Cardiac muscle cell (in vitro differentiated cells and primary cell): ENCODE measurements around the gene MFSD12. TPM values are rescaled to one million over a fixed set of nuclear protein-coding genes. Genes with fewer than 3 reads are reported as not detected.

Experiments used
- DNase-seq, 2 donors: peaks; one replicate each; pipeline versions ENCODE4 v3.0.0 to v3.0.0-alpha.2; 2010 to 2017; ENCODE audit warnings: low read depth in 1 of 2, low spot score in 1 of 2
- H3K27ac ChIP-seq: fragments of 200-600 bp; sonication (generic); 2 replicates; pipeline ENCODE4 v1.5.1; 2016
- H3K27me3 ChIP-seq: fragments of 200-600 bp; sonication (generic); 2 replicates; pipeline ENCODE4 v1.6.0; 2016; ENCODE audit warnings: control low read depth
- H3K36me3 ChIP-seq: fragments of 200-600 bp; sonication (generic); 2 replicates; pipeline ENCODE4 v1.5.1; 2016; ENCODE audit warnings: control low read depth
- H3K4me1 ChIP-seq: fragments of 200-600 bp; sonication (generic); 2 replicates; pipeline ENCODE4 v1.8.1; 2017; ENCODE audit warnings: low read depth, mild to moderate bottlenecking, mixed run types
- H3K4me3 ChIP-seq: fragments of 200-600 bp; sonication (generic); 2 replicates; pipeline ENCODE4 v1.5.1; 2016; ENCODE audit warnings: mild to moderate bottlenecking
- H3K9me3 ChIP-seq: fragments of 200-600 bp; sonication (generic); 2 replicates; pipeline ENCODE4 v1.5.1; 2017; ENCODE audit warnings: low read depth, mild to moderate bottlenecking, control low read depth
- polyA plus RNA-seq: library from polyadenylated mRNA; unstranded; fragments of >200 nt; fragmentation: Nextera tagmentation; extraction: Ambion mirVana; gene quantifications from 2 replicates; pipeline ENCODE4 v1.2.1, GENCODE V29; 2016
- total RNA-seq: library from RNA; depleted of rRNA; stranded (reverse); fragments of >200 nt; gene quantifications from 2 replicates; pipeline ENCODE4 v1.2.3, GENCODE V29; 2016
- TF ChIP-seq, protein P1 (sequence below): IDR thresholded peaks from 2 replicates; pipeline ENCODE4 v1.5.1; 2012; ENCODE audit warnings: low read depth, mild to moderate bottlenecking, low read length

Gene MFSD12
- total and polyA plus RNA-seq, 2 experiments from 2014 or later: 71.8 to 89.0 TPM

- Histone ChIP-seq H3K4me3 (no peak overlapping the region), H3K4me1 (peaks cover 3% of the 10 kb centered on the region), H3K36me3 (no peaks in the 10 kb centered on the region), H3K9me3 (no peaks in the 10 kb centered on the region), H3K27me3 (no peaks in the 10 kb centered on the region), H3K27ac (no peak overlapping the region)
- TF ChIP-seq, protein P1, sequence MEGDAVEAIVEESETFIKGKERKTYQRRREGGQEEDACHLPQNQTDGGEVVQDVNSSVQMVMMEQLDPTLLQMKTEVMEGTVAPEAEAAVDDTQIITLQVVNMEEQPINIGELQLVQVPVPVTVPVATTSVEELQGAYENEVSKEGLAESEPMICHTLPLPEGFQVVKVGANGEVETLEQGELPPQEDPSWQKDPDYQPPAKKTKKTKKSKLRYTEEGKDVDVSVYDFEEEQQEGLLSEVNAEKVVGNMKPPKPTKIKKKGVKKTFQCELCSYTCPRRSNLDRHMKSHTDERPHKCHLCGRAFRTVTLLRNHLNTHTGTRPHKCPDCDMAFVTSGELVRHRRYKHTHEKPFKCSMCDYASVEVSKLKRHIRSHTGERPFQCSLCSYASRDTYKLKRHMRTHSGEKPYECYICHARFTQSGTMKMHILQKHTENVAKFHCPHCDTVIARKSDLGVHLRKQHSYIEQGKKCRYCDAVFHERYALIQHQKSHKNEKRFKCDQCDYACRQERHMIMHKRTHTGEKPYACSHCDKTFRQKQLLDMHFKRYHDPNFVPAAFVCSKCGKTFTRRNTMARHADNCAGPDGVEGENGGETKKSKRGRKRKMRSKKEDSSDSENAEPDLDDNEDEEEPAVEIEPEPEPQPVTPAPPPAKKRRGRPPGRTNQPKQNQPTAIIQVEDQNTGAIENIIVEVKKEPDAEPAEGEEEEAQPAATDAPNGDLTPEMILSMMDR: peak; percentile 29
- DNase-seq: peak in 1 of 2 donors; percentile 44
These were observed 17.9 kb upstream of the MFSD12 start for GRCh38 chr19:3575260-3575741.

GRCh38 chr19:3573858-3574637, 16.7 kb upstream of the MFSD12 start:
- TF ChIP-seq, protein P1: no peak
- H3K4me3 ChIP-seq: peak overlapping the region; percentile 87
- peak; percentile 95 to 96 for DNase-seq

GRCh38 chr19:3573162-3573857, 15.9 kb upstream of the MFSD12 start:
- Histone ChIP-seq H3K36me3 (no peaks in the 10 kb centered on the region), H3K9me3 (no peaks in the 10 kb centered on the region), H3K27ac (no peak overlapping the region), H3K4me1 (peaks cover 3% of the 10 kb centered on the region), H3K27me3 (no peaks in the 10 kb centered on the region), H3K4me3 (peak overlapping the region; percentile 87)
- peak in 1 of 2 donors; percentile 46 for DNase-seq
- TF ChIP-seq, protein P1: no peak

More at GRCh38 chr19:3573858-3574637, 16.7 kb upstream of the MFSD12 start:
- H3K36me3 ChIP-seq: no peaks in the 10 kb centered on the region
- no peak overlapping the region for H3K27ac ChIP-seq
- no peaks in the 10 kb centered on the region for H3K9me3 ChIP-seq
- no peaks in the 10 kb centered on the region for H3K27me3 ChIP-seq
- peaks cover 3% of the 10 kb centered on the region for H3K4me1 ChIP-seq

DNA sequence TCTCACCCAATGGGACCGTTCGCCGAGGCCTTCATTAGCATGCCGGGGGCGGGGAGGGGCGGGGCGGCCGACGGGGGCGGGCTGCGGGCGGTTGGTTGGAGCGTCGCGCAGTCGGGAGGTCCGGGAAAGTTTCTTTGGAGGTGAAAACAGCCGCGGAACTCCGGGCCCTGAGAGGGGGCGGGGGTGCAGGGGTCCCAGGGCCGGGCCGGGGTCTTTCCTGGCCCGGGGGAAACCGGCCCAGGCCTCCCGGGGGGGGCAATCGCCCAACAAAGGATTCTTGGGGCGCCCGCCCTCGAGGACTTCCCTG, 15.4 kb upstream of the MFSD12 start, which contains the start of gene HMG20B:
Gene HMG20B, plus strand, starts transcription at position 90 of the 307 bp plus-strand sequence. CDS start 366 bp downstream, outside the sequence.
- Histone ChIP-seq H3K4me3 (peak within 1 kb of the TSS; percentile 87), H3K9me3 (no peaks in the 10 kb centered on the region), H3K4me1 (peaks cover 3% of the 10 kb centered on the region), H3K27me3 (no peaks in the 10 kb centered on the region), H3K27ac (no peak within 1 kb of the TSS), H3K36me3 (no peaks in the 10 kb centered on the region)
- no peak for DNase-seq
- TF ChIP-seq, protein P1: no peak

GRCh38 chr19:3572132-3572854, 14.9 kb upstream of the MFSD12 start:
- Histone ChIP-seq H3K4me1 (peaks cover 3% of the 10 kb centered on the region), H3K4me3 (peak overlapping the region; percentile 23), H3K9me3 (no peaks in the 10 kb centered on the region), H3K36me3 (no peaks in the 10 kb centered on the region), H3K27ac (no peak overlapping the region), H3K27me3 (no peaks in the 10 kb centered on the region)
- TF ChIP-seq, protein P1: no peak
- peak; percentile 100 for DNase-seq
